ENCODE measurements around the gene KPNA4.
A peak's percentile ranks its signal among the peaks of the same experiment; 100 is the strongest.
"Not testable (repeated sequence)": the region's sequence is repeated elsewhere in the genome, so short reads cannot be mapped to it uniquely, and the experiment has no call there.

KPNA4 gene, protein sequence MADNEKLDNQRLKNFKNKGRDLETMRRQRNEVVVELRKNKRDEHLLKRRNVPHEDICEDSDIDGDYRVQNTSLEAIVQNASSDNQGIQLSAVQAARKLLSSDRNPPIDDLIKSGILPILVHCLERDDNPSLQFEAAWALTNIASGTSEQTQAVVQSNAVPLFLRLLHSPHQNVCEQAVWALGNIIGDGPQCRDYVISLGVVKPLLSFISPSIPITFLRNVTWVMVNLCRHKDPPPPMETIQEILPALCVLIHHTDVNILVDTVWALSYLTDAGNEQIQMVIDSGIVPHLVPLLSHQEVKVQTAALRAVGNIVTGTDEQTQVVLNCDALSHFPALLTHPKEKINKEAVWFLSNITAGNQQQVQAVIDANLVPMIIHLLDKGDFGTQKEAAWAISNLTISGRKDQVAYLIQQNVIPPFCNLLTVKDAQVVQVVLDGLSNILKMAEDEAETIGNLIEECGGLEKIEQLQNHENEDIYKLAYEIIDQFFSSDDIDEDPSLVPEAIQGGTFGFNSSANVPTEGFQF

GRCh38 chr3:160565442-160566403 is at the start of gene KPNA4:
Gene KPNA4, minus strand, starts transcription at chr3:160565571. Its CDS starts 289 bp downstream, at chr3:160565282.
- DNase-seq (ENCODE audit: low spot score), result peak; percentile 99

- DNase-seq (ENCODE audit: low spot score), result no peak
Measured at GRCh38 chr3:160613661-160614060, 48.3 kb upstream of the KPNA4 start.

- no peak for DNase-seq (ENCODE audit: low spot score)
Measured at GRCh38 chr3:160612386-160613075, 47.2 kb upstream of the KPNA4 start.

GRCh38 chr3:160611141-160611540 is 45.8 kb upstream of the KPNA4 start:
- DNase-seq (ENCODE audit: low spot score), result no peak

DNA sequence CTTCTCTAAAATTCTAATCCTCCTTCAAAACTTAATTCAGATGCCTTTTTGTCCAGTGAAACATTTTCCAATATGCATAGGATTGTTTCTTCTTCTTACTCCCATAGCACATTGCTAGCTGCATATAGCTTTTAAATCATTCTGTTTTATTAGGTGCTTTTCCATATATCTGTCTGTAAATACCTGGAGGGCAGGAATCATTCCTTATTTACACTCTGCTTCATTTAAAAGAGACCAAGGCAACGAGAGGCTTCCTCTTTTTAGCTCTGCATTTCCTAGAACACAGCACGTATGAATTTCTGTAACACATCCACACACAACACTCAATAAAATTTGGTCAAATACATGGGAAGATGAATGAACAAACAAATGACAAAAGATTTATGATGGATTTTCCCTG is 43.5 kb upstream of the KPNA4 start:
- DNase-seq (ENCODE audit: low spot score), result no peak

- DNase-seq (ENCODE audit: low spot score), result no peak
Measured at GRCh38 chr3:160607826-160608225, 42.5 kb upstream of the KPNA4 start.

DNA sequence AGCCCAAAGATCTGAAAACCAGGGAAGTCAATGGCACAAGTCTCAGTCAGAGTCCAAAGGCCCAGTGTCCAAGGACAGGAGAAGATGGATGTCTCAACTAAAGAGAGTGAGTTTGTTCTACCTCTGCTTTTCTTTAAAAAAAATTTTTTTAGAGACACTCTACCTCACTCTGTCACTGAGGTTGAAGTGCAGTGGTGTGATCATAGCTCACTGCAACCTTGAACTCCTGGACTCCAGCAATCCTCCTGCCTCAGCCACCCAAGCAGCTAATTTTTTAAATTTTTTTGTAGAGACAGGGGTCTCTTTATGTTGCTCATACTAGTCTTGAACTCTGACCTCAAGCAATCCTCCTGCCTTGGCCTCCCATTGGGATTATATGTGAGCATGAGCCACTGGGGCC is 39.9 kb upstream of the KPNA4 start:
- DNase-seq (ENCODE audit: low spot score), result no peak

DNA sequence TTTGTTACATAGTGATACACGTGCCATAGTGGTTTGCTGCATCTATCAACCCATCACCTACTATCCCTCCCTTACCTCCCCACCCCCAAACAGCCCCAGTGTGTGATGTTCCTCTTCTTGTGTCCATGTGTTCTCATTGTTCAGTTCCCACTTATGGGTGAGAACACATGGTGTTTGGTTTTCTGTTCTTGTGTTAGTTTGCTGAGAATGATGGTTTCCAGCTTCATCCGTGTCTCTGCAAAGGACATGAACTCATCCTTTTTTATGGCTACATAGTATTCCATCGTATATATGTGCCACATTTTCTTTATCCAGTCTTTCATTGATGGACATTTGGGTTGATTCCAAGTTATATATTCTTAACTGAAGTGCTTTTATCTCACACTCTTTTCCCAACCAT is 38.5 kb upstream of the KPNA4 start:
- not testable (repeated sequence) for DNase-seq (ENCODE audit: low spot score)

- no peak for DNase-seq (ENCODE audit: low spot score)
Measured at GRCh38 chr3:160602259-160602658, 36.9 kb upstream of the KPNA4 start.

GRCh38 chr3:160601288-160601687 is 35.9 kb upstream of the KPNA4 start:
- no peak for DNase-seq (ENCODE audit: low spot score)

GRCh38 chr3:160598865-160599264 is 33.5 kb upstream of the KPNA4 start:
- no peak for DNase-seq (ENCODE audit: low spot score)

GRCh38 chr3:160588023-160588422 is 22.7 kb upstream of the KPNA4 start:
- DNase-seq (ENCODE audit: low spot score), result no peak

GRCh38 chr3:160587105-160587504 is 21.7 kb upstream of the KPNA4 start:
- no peak for DNase-seq (ENCODE audit: low spot score)

GRCh38 chr3:160586679-160587078 is 21.3 kb upstream of the KPNA4 start:
- no peak for DNase-seq (ENCODE audit: low spot score)

DNA sequence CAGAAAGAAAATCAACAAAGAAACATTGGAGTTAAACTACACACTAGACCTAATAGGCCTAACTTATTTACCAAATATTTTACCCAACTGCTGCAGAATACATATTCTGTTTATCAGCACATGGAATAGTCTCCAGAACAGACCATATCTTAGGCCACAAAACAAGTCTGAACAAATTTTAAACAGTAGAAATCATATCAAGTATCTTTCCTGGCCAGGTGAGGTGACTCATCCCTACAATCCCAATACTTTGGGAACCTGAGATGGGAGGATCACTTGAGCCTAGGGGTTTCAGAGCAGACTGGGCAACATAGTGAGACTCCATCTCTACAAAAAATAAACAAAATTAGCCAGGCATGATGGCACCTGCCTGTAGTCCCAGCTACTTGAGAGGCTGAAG is 18.1 kb upstream of the KPNA4 start:
- DNase-seq (ENCODE audit: low spot score), result no peak

- no peak for DNase-seq (ENCODE audit: low spot score)
Measured at GRCh38 chr3:160580938-160581337, 15.6 kb upstream of the KPNA4 start.

DNA sequence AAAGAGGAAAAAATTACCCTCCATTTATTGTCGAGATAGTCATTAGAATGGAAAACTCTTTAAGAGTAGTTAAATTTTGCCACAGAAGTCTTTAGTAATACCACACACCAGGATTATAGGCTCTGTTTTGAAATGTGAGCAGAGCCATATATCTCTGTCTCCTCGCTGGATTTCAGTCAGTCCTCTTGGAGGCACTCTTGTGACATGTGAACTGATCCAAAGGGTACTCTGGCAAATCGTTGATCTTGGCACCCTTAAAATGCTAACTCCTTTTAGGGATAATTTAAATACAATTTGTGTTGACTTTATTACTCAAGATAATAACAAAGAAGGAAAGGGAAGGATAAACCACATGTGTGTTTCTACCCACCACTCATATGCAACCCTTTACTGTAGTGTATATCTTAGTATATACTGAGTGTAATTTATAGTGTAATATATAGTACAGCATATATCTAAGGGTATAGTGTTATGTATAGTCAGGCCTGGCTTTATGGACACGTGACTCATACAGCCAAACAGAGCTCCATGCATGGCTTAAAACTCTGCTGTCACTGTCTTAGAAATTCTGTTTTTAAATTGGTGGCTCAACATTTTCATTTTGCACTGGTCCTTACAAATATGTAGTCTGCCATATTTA is 12.3 kb upstream of the KPNA4 start:
- DNase-seq (ENCODE audit: low spot score), result no peak

DNA sequence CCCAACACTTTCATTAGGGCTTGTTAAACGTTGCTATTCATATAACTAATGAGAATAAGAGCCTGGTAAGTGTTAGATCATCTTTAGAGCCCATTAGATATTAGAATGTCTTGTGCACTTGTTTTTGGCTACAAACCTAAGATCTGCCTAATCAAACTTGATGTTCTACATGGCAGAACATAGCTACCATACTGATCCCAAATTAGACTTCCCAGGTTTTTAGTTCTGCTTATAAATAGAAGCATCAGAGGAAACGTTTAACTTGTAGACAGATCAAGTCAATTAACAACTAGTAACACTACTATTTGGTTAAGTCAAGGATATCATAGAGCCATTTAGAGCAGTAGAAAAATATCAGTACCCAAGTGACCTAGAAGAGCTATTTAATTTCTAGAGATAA is 11.7 kb upstream of the KPNA4 start:
- DNase-seq (ENCODE audit: low spot score), result no peak

DNA sequence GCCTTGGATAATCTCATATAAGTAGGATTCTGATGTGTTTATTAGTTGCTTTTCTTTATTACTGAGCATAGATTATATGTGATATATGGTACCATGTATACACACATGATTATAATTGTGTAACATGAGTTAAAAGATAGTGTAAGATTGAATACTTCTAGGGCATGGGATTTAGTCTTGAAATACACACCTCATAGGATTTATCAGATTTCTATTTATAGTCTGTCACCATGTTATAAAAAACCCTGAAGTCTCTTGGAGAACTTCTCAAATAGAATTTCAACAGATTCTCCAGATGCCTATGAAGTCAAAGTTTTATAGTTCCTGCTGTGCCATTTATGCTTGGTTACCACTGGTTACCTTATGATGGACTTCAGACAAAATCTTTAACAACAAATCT is 11.2 kb upstream of the KPNA4 start:
- DNase-seq (ENCODE audit: low spot score), result no peak

- DNase-seq (ENCODE audit: low spot score), result no peak
Measured at GRCh38 chr3:160575589-160575988, 10.2 kb upstream of the KPNA4 start.

GRCh38 chr3:160574636-160575035 is 9.3 kb upstream of the KPNA4 start:
- no peak for DNase-seq (ENCODE audit: low spot score)

All from GM03348 (cell line).